ENCODE measurements around the gene SYT5. TPM values are rescaled to one million over a fixed set of nuclear protein-coding genes. Genes with fewer than 3 reads are reported as not detected.

The SYT5 gene
- total and polyA plus RNA-seq, 2 of the 13 experiments (the other 11 are each of a cell fraction or from before 2014, with no cell fraction given) = not detected

DNA sequence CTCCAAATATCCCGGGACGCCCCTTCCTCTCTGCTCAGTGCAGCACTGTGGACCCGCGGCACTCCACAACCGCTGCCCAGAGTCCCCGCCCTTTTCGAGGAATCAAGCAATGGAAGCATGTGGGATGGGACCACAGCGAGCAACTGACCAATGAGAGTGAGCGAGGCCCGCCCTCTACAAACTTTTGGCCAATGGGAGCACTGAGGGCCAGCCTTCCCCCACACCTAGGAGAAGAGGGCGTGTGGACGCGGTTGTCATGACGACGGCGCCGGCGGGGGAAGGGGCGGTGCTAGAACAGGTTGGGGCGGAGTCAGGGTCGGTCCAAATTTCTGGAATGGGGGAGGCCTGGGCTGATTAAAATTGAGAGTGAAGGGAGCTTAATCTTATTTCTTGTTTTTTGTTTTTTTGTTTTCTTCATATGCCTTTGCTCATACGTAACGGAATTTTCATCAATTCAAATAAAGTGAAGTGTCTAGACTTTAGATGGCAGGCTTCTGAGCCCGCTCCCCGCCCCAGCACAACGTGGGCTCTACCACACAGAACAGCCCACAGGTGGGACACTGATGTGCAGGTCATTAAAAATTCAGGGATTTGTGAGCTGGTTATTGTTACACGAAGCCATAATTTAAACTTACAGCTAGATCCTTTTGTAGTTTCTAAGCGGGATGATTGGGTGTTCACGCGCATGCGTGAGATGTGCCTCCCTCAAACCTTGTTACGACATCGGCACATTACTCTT is 13.4 kb downstream of the SYT5 start, which contains the start of gene DNAAF3 (continued):
- TF ChIP-seq, protein P1, sequence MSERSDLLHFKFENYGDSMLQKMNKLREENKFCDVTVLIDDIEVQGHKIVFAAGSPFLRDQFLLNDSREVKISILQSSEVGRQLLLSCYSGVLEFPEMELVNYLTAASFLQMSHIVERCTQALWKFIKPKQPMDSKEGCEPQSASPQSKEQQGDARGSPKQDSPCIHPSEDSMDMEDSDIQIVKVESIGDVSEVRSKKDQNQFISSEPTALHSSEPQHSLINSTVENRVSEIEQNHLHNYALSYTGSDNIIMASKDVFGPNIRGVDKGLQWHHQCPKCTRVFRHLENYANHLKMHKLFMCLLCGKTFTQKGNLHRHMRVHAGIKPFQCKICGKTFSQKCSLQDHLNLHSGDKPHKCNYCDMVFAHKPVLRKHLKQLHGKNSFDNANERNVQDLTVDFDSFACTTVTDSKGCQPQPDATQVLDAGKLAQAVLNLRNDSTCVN (CRISPR knock-in tag; IDR thresholded peaks at IDR 0.05; ENCODE audit: borderline replicate concordance) = no peak
- TF ChIP-seq, protein P2, sequence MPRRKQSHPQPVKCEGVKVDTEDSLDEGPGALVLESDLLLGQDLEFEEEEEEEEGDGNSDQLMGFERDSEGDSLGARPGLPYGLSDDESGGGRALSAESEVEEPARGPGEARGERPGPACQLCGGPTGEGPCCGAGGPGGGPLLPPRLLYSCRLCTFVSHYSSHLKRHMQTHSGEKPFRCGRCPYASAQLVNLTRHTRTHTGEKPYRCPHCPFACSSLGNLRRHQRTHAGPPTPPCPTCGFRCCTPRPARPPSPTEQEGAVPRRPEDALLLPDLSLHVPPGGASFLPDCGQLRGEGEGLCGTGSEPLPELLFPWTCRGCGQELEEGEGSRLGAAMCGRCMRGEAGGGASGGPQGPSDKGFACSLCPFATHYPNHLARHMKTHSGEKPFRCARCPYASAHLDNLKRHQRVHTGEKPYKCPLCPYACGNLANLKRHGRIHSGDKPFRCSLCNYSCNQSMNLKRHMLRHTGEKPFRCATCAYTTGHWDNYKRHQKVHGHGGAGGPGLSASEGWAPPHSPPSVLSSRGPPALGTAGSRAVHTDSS (CRISPR knock-in tag; conservative IDR thresholded peaks at IDR 0.05) = no peak
- TF ChIP-seq ZNF772 (CRISPR knock-in tag; IDR thresholded peaks at IDR 0.05) = peak; percentile 16; the same call in 1 of the 2 replicates
- no peak for TF ChIP-seq ATF1 (CRISPR knock-in tag; IDR thresholded peaks at IDR 0.05)
- no peak for TF ChIP-seq PREB (CRISPR knock-in tag; IDR thresholded peaks at IDR 0.05)
- TF ChIP-seq NFE2L2 (IDR thresholded peaks at IDR 0.05; ENCODE audit: low read length) = no peak
- TF ChIP-seq ZNF142 (CRISPR knock-in tag; IDR thresholded peaks at IDR 0.05) = no peak
- TF ChIP-seq EZH2 (conservative IDR thresholded peaks at IDR 0.05; ENCODE audit: low read depth, low read length) = no peak
- no peak for TF ChIP-seq HOXD1 (CRISPR knock-in tag; IDR thresholded peaks at IDR 0.05)
- TF ChIP-seq THAP9 (CRISPR knock-in tag; IDR thresholded peaks at IDR 0.05; ENCODE audit: borderline replicate concordance) = no peak
- no peak for TF ChIP-seq KDM3A (CRISPR knock-in tag; IDR thresholded peaks at IDR 0.05; ENCODE audit: low read depth)
- no peak for TF ChIP-seq NCOA5 (CRISPR knock-in tag; IDR thresholded peaks at IDR 0.05)
- peak; percentile 98 for TF ChIP-seq RFX3 (CRISPR knock-in tag; IDR thresholded peaks at IDR 0.05)
- no peak for TF ChIP-seq ZNF558 (CRISPR knock-in tag; IDR thresholded peaks at IDR 0.05; ENCODE audit: borderline replicate concordance)
- TF ChIP-seq ZNF205 (CRISPR knock-in tag; IDR thresholded peaks at IDR 0.05) = no peak
- peak; percentile 91 for TF ChIP-seq BHLHE40 (IDR thresholded peaks at IDR 0.05; ENCODE audit: low read length)
